DMS79 treated with DMSO at 0.1 percent for 48 hours (cell line): Measurements from ENCODE around the gene IQSEC2.

Source experiments
- DNase-seq: peaks from one replicate; lab custom pipeline; 2025; lab: John Stamatoyannopoulos, UW

Gene IQSEC2

DNA sequence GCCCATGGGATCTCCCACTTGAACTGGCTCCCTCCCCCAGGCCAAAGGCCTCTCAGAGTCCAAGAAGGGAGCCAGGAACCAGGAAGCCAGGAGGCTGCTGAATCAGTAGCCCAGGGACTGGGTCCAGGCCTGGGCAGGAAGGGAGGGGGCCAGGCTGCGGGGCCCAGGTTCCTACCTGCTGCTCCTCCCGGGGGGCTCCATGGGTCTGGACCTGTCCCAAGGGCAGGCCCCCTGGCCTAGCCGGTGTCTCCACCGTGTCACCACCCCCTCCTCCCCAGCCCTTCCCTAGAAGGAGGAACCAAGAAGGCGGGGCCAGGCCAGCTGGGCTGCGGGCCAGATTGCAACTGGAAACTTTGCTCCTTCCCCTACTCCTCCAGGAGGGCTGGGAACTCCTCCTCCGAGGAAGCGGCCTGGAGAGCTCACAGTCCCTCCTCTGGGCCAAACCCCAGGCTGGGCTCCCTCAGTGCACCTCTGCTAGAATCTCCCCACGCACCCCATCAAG lies at the start of gene IQSEC2:
Gene IQSEC2, minus strand, starts transcription at position 264 of the 502 bp plus-strand sequence.
- DNase-seq: peak; percentile 74

DNA sequence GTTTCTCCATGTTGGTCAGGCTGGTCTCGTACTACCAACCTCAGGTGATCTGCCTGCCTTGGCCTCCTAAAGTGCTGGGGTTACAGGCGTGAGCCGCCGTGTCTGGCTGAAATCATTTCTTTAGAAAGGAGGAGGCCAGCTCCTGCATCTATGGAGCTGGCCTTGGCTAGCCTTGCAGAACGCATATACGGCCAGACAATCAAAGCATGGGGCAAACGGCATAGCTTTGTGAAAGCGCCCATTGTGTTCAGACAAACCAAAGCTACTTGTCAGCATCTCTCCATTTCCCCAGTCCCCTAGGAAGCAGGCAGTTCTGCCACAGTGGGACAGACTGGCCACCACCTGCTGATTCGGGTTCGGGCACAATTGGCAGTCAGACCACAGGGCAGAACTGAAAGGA lies 48.9 kb upstream of the IQSEC2 start:
- DNase-seq: no peak

DNA sequence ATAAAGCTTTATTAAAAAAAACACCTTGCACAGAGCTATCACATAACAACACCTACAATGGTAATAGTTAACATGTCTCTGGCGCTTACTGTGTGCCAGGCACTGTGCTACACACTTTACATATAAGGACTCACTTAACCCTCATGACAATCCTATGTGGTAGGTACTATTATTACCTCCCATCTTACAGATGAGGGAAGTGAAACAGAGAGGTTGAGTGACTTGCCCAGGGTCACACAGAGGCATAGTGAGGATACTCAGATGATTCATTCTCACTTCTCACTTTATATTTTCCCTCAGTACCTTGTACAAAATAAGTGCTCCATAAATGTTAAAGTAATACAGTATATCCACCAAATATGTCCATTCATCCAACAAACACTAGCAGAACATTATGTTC lies 43.4 kb upstream of the IQSEC2 start:
- no peak for DNase-seq

DNA sequence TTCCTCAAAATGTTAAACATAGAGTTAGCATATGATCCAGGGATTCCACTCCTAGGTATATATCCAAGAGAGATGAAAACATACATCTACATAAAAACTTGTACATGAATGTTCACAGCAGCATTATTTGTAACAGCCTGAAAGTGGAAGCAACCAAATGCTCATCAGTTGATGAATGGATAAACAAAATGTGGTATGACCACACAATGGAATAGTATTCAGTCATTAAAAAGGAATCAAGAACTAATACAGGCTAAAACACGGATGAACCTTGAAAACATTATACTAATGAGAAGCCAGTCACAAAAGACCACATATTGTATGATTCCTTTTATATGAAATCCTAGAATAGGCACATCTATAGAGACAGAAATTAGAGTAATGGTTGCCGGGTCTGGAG lies 42.7 kb upstream of the IQSEC2 start:
- no peak for DNase-seq

DNA sequence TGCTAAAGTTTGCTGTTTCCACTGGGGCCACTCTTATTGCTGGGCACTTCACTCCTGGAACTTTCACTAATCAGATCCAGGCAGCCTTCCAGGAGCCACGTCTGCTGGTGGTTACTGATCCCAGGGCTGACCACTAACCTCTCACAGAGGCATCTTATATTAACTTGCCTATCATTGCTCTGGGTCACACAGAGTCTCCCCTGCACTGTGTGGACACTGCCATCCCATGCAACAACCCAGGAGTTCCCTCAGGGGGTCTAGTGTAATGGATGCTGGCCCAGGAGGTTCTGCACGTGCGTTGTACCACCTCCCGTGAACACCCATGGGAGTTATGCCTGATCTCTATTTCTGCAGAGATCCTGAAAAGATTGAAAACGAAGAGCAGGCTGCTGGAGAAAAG lies 41.8 kb upstream of the IQSEC2 start:
- no peak for DNase-seq

DNA sequence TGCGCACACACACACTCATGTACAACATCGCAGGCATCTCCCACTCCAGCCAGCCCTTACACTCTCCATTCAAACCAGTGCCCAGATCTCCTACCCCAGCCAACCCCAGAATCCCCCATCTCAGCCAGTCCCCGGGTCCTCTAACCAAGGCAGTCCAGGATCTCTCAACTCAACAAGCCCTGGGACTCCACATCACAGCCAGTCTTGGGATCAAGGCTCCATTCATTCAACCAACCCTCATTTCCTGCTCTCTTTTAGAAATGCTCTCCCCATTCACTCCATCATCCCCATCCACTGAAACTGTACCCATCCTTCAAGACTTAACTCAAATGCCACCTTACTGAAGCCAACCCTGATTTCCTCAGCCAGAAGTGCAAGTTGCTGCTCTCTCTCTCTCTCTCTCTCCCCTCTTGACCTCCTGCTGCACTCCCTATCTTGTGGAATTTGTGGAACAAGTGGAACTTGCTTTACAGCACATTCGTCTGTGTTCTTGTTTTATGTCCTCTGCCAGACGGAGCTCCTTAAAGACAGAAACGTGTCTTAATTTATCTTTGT lies 40.6 kb upstream of the IQSEC2 start:
- DNase-seq: no peak

DNA sequence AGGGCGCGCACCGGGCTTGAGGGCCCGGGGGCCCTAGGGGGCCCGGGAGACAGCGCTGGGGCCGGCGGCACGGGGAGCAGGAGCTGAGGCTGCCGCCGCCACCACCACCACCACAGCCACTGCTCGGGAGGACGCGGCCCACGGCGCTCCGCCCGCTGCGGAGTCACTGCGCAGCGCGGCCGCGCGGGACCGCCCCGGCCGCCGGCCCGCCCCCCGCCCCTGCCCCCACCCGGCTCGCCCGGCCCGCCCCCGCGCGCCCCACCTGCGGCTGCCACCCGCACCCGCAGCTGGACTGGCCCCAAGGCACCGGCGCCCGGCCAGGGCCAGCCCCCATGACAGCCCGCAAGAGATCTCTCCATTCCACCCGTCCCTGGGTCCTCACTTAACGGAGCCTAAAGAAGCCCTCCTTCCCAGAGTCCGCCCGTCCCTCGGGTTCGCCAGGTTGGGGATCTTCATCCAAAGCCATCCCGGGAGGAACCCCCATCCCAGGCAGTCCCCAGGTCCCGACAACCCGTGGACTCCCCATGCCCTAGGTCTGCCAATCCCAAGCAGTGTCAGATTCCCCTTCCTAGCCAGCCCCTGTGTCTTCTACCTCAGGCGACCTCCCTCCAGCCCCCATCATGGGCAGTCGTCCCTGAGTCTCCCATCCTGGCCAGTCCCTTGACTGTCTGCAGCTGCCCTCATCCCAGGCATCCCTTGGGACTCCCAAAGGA lies 40.0 kb upstream of the IQSEC2 start:
- no peak for DNase-seq

DNA sequence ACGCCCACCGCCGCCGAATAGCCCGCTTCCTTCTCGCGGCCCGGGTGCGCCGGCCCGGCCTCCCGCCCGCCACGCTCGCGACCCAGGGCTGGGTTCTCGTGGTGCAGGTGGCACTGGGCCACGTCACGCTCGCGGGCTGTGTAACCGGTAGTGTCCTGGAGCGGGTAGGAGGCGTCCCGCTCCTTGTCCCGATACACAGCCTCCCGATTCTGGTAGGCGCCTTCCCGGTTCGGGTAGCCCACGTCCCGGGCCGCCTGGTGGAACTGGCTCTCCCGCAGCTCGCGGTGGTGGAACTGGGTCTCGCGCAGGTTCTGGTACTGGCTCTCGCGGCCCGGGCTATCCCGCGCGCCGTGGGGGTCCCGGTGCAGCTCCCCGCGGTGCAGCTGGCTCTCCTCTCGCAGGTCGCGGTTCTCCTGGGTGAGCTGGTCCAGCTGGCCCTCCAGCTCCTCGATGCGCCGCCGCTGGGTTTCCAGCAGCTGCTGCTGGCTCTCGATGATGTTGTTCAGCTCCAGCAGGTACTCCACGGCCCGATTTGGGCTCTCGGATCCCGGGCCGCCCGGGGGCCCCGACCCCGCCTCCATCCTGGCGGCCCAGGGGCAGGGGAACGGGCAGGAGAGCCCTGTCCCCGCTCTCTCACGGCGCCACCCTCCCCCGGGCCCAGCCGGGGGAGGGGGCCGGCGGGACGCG lies 39.3 kb upstream of the IQSEC2 start:
- DNase-seq: no peak

DNA sequence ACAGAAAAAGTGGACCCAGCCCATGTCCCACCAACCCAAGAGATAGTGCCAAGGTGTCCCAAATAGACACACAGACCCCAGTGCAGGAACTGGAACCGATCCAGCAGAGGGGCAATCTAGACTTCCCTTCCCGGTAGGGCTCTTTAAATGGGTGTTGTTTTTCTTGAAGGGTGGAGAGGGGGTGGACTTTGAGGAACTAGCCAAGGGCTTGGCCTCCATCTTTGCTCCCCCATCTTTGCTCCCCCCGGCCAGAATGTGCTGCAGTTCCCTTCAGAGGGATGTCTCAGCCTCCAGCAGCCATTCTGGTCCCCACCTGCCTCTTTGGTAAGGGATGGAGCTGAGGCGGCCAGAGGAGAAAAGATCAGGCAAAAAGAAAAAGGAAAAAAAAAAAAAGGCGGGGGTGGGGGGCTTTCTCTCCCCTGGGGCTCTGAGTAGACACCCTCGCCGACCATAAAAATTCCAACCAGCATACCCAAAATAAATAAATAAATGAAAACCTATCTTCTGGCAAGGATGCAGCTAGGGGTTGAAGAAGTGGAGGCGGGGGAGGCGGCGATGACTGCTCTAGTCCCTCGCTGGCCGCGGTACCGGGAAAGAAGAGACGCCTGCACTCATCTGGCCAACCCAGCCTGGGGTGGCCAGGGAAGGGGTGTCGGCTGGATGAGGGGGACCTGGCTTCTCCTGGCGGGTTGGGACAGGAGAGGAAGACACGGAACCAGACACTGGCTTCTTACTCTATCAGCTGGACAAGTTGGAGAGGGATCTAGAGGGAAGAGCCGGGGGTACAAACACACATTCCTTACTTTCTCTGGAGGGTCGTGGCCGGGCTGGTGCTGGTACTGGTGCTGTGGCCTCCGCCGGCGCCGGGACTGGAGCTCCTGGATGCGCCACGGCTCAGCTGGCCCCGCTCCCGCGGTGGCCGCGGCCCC lies 38.5 kb upstream of the IQSEC2 start:
- DNase-seq: peak; percentile 1

DNA sequence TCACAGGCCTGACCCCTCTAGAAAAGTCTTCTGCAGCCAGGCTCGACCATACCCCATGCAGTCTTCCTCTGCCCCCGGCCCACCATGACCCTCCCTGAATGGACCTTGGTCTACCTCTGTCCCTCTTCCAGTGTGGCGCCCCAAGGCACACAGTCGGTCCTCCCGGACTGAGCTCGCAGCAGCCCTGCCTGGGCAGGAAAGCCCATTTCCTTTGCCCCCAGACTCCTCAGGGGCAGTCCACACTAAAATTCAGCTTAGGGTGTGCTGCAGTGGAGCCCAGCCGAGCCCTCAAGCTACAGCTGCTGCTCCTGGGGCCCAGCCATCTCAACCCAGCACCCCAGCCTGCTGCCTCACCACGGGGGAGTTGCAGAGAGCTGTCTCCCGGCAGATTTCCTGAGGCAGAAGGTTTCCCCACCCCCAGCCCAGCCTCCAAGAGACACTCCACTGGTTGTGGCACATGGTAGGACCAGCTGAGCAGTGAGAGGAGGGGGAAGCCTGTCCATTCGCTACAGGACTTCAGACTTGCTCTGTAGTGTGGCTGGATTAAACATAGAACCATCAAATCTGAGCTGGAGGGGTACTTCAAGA lies 37.5 kb upstream of the IQSEC2 start:
- no peak for DNase-seq

DNA sequence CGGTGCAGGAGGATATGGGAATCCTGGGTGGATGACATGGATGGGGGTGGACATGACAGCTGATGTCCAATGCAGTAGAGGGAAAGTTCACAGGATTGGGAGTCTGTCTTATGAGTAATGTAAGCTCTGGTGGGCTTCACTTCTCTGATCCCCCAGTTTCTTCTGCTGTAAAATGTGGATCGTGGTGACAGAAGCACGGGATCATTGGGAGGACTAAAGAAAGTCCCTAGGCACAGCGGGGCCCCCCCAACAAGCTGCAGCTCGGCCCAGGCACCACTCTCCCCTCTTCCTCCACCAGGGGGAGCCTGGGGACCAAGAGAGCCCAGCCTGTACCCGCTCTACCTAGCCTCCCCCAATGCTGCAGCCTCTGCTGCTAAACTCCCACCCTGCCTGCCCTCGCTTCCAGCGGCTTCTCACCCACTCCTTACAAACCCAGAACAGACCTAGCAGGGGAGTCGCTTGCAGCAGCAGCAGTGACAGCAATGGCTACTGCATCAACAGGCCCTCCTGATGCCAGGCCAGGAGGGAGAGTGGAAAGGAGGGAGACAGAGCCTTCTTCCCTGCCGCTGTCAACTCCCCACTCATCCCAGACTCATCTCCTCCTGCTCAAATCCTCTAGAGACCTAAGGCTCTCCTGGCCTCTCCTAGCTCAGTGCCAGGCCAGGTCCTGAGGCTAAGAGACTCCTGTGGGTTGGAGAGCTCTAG lies 36.1 kb upstream of the IQSEC2 start:
- peak; percentile 27 for DNase-seq

DNA sequence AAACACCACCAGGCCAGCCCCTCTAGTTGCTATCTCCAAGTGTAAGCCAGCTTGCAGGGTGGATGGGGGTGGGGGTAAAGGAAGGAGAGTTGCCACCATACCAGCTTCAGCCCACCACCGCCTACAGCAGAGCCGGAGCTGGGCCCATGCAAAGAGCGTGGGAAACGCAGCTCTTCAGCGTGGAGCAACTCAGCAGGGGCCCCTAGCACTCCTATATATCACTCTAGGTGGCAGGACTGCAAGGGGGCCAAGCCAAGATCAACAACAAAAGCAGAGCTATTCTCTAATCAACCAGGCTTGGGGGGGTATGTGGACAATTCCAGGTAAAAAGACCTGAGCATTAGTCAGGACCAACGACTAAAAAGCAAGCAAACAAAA lies 35.5 kb upstream of the IQSEC2 start:
- no peak for DNase-seq

DNA sequence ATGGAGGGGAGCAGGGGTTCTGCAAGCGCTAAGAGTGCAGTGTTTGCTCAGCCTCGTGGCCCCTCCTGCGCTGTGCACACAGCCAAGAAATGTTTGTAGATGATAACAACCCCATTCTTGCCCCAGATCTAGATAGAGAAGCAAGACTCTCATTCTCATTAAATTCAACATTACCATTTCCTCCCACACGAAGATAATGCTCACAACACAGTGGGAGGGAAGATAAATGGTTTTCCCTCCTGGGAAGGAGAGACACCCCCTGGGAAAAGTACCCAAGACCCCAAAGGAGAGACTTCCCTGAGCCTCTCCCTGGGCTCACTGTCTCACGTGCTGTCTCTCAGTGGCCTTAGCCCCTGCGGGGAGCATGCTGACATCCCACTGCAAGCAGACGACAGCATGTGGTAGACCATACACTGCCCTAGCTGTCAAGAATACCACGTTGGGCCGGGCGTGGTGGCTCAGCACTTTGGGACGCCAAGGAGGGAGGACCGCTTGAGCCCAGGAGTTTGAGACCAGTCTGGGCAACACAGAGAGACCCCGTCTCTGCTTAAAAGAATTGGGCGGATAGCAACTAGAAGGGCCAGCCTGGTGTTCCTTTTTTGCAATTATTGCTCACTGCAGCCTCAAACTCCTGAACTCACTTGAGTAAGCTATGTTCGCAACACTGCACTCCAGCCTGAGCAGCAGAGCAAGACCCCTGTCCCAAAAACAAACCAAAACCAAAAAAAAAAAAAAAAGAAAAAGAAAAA lies 34.9 kb upstream of the IQSEC2 start:
- DNase-seq: no peak

DNA sequence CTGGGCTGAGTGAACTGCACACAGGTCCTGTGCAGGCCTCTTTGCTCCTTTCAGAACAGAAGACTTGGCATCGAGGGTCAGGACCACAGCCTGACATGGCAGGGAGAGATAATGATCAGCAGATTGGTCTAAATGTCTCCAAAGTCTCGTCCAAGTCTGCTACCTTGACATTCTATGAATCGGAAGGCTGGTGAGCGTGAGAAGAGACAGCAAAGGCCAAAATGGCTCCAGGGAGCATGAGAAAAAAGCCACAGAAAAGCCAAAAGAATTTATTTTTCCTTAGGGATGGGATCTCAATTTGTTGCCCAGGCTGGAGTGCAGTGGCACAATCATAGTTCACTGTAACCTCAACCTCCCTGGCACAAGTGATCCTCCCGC lies 32.3 kb upstream of the IQSEC2 start:
- DNase-seq: no peak

DNA sequence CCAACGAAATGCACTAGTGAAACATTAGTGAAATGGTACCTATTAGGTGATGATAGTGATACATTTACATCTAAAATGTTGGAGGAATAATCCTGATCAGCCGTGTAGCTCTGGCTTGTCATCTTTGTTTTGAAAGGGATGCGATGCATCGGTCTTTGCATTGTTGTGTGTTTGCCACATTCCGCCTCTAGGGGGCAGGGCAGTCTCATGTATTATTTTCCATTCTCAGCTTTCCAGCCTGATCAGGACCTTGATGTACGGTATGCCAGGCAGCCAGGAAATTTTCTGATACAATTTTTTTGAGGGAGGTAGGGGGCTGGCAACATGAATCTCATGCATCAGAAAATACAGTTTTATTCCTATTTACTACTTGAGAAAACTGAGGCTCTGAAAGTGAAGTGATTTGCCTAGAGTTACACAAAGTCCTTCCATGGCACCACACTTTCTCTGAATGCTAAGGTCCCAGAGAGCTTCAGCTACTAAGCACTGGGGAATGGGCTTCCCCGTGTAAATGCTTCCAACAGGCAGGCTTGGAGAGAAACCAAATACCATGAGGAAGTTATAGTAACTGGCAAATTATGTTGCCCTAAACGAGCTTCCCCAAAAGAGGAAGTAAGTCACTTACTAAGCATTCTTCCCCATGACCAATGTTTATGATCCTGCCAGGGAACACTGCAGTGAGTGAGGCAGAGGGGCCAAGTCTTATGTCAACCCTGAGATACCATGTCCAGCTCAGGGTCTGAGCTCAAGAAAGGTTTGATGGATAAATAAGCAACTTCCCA lies 31.8 kb upstream of the IQSEC2 start:
- peak; percentile 9 for DNase-seq

DNA sequence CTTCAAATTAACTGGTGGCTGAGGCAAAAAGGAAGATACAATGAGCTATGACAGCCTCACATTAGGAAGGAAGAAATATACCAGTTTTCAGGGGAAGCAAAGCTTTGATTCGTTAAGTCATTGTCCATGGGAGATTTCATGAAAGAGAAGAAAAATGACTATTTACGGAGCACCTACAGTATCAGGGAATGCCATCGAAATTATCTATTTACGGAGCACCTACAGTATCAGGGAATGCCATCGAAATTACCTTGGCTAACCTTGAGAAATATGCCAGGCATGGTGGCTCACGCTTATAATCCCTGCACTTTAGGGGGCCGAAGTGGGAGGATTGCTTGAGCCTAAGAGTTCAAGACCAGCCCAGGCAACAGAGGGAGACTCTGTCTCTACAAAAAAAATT lies 28.5 kb upstream of the IQSEC2 start:
- DNase-seq: no peak

DNA sequence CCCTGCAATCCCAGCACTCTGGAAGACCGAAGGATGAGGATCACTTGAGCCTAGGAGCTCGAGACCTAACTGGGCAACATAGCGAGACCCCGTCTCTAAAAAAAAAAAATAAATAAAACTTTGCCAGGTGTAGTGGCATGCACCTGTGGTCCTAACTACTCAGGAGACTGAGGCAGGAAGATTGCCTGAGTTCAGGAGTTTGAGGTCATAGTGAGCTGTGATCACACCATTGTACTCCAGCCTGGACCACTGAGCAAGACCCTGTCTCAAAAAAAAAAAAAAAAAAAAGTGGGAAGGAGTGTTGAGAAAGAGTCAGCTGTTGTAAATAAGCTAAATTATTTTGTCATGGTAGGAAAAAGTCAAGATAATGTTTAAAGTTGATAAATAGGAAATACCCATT lies 27.5 kb upstream of the IQSEC2 start:
- DNase-seq: no peak

DNA sequence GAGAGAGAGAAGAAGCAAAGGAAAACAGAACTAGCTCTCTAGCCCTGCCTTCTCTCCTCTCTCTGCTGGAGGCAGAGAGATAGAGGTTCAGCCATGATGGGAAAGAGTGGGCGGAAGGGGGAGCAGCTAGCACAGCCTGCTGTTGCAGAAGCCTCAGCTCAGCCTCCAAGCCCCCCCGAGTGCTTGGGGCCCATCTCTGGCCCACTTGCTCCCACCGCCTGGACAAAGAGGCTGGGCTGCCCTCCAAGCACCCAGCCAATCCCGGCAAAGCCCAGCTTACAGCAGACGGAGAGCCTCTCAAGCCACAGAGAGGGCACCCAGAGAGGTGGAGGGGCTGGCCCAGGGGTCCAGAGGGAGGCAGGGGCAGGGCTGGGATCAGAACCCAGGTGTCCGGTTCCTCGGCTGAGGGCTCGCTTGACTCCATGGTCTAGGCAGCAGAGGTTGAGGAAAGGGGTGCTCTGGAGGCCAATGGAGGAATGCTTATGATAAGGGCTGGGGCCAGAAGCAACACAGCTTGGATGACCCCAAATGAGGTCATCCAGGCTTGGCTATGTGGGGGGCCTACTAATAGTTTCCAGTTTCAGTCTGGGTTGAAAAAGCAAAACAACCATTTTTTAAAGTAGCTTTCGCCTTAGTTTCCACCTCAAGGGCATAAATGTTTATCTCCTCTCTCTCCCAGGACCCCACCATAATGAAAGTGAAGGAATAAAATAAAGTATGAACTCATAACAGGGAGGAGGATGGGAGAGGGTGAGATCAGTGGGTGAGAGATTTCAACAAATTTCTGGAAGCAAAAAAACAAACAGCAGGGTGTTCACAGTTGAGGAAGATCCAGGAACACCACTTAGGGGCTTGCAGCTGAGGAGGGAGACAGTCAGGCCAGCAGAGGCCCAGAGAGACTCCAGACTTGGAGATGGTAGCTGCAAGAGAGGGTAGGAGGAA lies 24.9 kb upstream of the IQSEC2 start:
- no peak for DNase-seq
